Liver (tissue), 9 donors: ENCODE measurements around the gene FAM83D. TPM values are rescaled to one million over a fixed set of nuclear protein-coding genes. Genes with fewer than 3 reads are reported as not detected.
A peak's percentile ranks its signal among the peaks of the same experiment; 100 is the strongest.

Source experiments
- DNase-seq: peaks from one replicate; pipeline ENCODE4 v3.0.0-alpha.2; 2017; ENCODE audit warnings: low spot score
- H3K27ac ChIP-seq, 2 donors: one replicate each; pipeline ENCODE4 v1.7.0; 2013; ENCODE audit warnings: inconsistent platforms in 2 of 2, low read length in 2 of 2, control low read depth in 1 of 2, low read depth in 1 of 2, mild to moderate bottlenecking in 1 of 2
- H3K27me3 ChIP-seq, 4 donors: one replicate each; pipeline versions ENCODE4 v1.6.1 to v1.7.0; 2013; ENCODE audit warnings: low read length in 3 of 4, inconsistent platforms in 1 of 4, mild to moderate bottlenecking in 1 of 4, moderate library complexity in 1 of 4; ENCODE audit not compliant: control insufficient read depth in 4 of 4, insufficient read depth in 4 of 4
- H3K36me3 ChIP-seq, 4 donors: one replicate each; pipeline versions ENCODE4 v1.6.1 to v1.7.0; 2013; ENCODE audit warnings: low read length in 3 of 4, mild to moderate bottlenecking in 3 of 4, low read depth in 1 of 4, moderate library complexity in 1 of 4; ENCODE audit not compliant: control insufficient read depth in 4 of 4, insufficient read depth in 3 of 4
- H3K4me1 ChIP-seq, 4 donors: one replicate each; pipeline versions ENCODE4 v1.6.1 to v1.7.0; 2013; ENCODE audit warnings: low read length in 3 of 4, mild to moderate bottlenecking in 3 of 4, moderate library complexity in 1 of 4; ENCODE audit not compliant: control insufficient read depth in 4 of 4, insufficient read depth in 4 of 4
- H3K4me3 ChIP-seq, 3 donors: one replicate each; pipeline versions ENCODE4 v1.6.1 to v1.7.0; 2013; ENCODE audit warnings: low read length in 3 of 3, control low read depth in 1 of 3, low read depth in 1 of 3, mild to moderate bottlenecking in 1 of 3
- H3K9ac ChIP-seq, 2 donors: one replicate each; pipeline ENCODE4 v1.7.0; 2013; ENCODE audit warnings: low read length in 2 of 2, mild to moderate bottlenecking in 2 of 2, moderate library complexity in 2 of 2, control low read depth in 1 of 2, low read depth in 1 of 2
- H3K9me3 ChIP-seq, 4 donors: one replicate each; pipeline versions ENCODE4 v1.6.1 to v1.7.0; 2013; ENCODE audit warnings: low read length in 3 of 4; ENCODE audit not compliant: control insufficient read depth in 4 of 4
- ATF3 ChIP-seq: IDR thresholded peaks from 2 replicates; pipeline ENCODE4 v1.6.1; 2016; ENCODE audit warnings: antibody characterized with exemption
- CTCF ChIP-seq: fragments of 150-350 bp; IDR thresholded peaks from 2 replicates; pipeline ENCODE4 v1.5.1; 2017; ENCODE audit warnings: improper control_type of control experiment, low read depth, low read length; ENCODE audit not compliant: missing input control
- EGR1 ChIP-seq, 2 donors: IDR thresholded peaks; 2 replicates each; pipeline ENCODE4 v1.6.1; 2016 to 2018; ENCODE audit warnings: antibody characterized with exemption in 2 of 2, low read depth in 2 of 2
- FOXA1 ChIP-seq: IDR thresholded peaks from 2 replicates; pipeline ENCODE4 v1.6.1; 2016; ENCODE audit warnings: antibody characterized with exemption
- FOXA2 ChIP-seq: IDR thresholded peaks from 2 replicates; pipeline ENCODE4 v1.6.1; 2016; ENCODE audit warnings: antibody characterized with exemption
- GABPA ChIP-seq, 2 donors: IDR thresholded peaks in 1 of 2; conservative IDR thresholded peaks in 1 of 2; 2 replicates each; pipeline ENCODE4 v1.6.1; 2016; ENCODE audit warnings: antibody characterized with exemption in 2 of 2, mild to moderate bottlenecking in 1 of 2, moderate library complexity in 1 of 2
- HNF4A ChIP-seq, 2 donors: conservative IDR thresholded peaks; 2 replicates each; pipeline ENCODE4 v1.6.1; 2016; ENCODE audit warnings: antibody characterized with exemption in 2 of 2, mild to moderate bottlenecking in 2 of 2
- HNF4G ChIP-seq: IDR thresholded peaks from 2 replicates; pipeline ENCODE4 v1.6.1; 2016; ENCODE audit warnings: antibody characterized with exemption
- JUND ChIP-seq, 2 donors: IDR thresholded peaks; 2 replicates each; pipeline ENCODE4 v1.6.1; 2016; ENCODE audit warnings: antibody characterized with exemption in 2 of 2
- MAX ChIP-seq: IDR thresholded peaks from 2 replicates; pipeline ENCODE4 v1.6.1; 2016; ENCODE audit warnings: antibody characterized with exemption
- NR2F2 ChIP-seq: IDR thresholded peaks from 2 replicates; pipeline ENCODE4 v1.6.1; 2016; ENCODE audit warnings: antibody characterized with exemption
- RAD21 ChIP-seq, 2 donors: IDR thresholded peaks; 2 replicates each; pipeline ENCODE4 v1.6.1; 2016; ENCODE audit warnings: antibody characterized with exemption in 2 of 2, mild to moderate bottlenecking in 2 of 2
- REST ChIP-seq: IDR thresholded peaks from 2 replicates; pipeline ENCODE4 v1.6.1; 2016; ENCODE audit warnings: antibody characterized with exemption, mild to moderate bottlenecking
- RXRA ChIP-seq, 2 donors: IDR thresholded peaks; 2 replicates each; pipeline ENCODE4 v1.6.1; 2017 to 2018; ENCODE audit warnings: antibody characterized with exemption in 2 of 2, mild to moderate bottlenecking in 1 of 2
- SP1 ChIP-seq: IDR thresholded peaks from 2 replicates; pipeline ENCODE4 v1.6.1; 2018; ENCODE audit warnings: antibody characterized with exemption, mild to moderate bottlenecking
- TAF1 ChIP-seq: conservative IDR thresholded peaks from 2 replicates; pipeline ENCODE4 v1.6.1; 2016; ENCODE audit warnings: antibody characterized with exemption, mild to moderate bottlenecking
- YY1 ChIP-seq: IDR thresholded peaks from 2 replicates; pipeline ENCODE4 v1.6.1; 2016; ENCODE audit warnings: antibody characterized with exemption, mild to moderate bottlenecking
- ZBTB33 ChIP-seq: IDR thresholded peaks from 2 replicates; pipeline ENCODE4 v1.6.1; 2016; ENCODE audit warnings: antibody characterized with exemption
- WGBS: extraction: QIAGEN DNeasy Blood & Tissue Kit; methylation state at CpG from one replicate; pipeline ENCODE4 v1.1.7; 2013; 5-methylcytosine and 5-hydroxymethylcytosine counted together
- polyA plus RNA-seq, 2 donors: library from polyadenylated mRNA; stranded (reverse) in 1 of 2; unstranded in 1 of 2; fragments of 200-250 nt in 1 of 2; fragments of >200 nt in 1 of 2; fragmentation: Nextera tagmentation in 1 of 2; extraction: Ambion mirVana in 1 of 2; gene quantifications; one replicate each; pipeline versions ENCODE4 v1.2.1 to v1.2.3, GENCODE V29; 2013 to 2015
- total RNA-seq, 2 donors: library from RNA; depleted of rRNA; stranded (reverse); fragments of >200 nt; gene quantifications; one replicate each; pipeline ENCODE4 v1.2.3, GENCODE V29; 2014
- donor health status: healthy.
- donor health status: healthy.
- donor health status: healthy.
- donor health status: healthy.
- donor health status: healthy.

The FAM83D gene
- total and polyA plus RNA-seq, 4 donors = 1.1 to 28.2 (median 2.7) TPM

GRCh38 chr20:38926934-38927616 is 858 bp downstream of the FAM83D start:
- Histone ChIP-seq H3K9ac (no peak overlapping the region), H3K9me3 (no peaks in the 10 kb centered on the region), H3K27me3 (no peaks in the 10 kb centered on the region), H3K4me1 (peaks cover 2 to 17% (median 9%) of the 10 kb centered on the region in 4 donors), H3K27ac (no peak overlapping the region), H3K4me3 (peak overlapping the region; percentile 49 to 60 (median 51)), H3K36me3 (no peaks in the 10 kb centered on the region)
- DNase-seq = no peak
- TF ChIP-seq YY1 (no peak), RAD21 (IDR thresholded peaks at IDR 0.05) (no peak), EGR1 (IDR thresholded peaks at IDR 0.05; ENCODE audit: low read depth in 2 of 2) (no peak), NR2F2 (no peak), FOXA2 (no peak), FOXA1 (no peak), RXRA (IDR thresholded peaks at IDR 0.05) (no peak), REST (no peak), MAX (no peak), SP1 (no peak), ZBTB33 (no peak), HNF4G (no peak), TAF1 (no peak), HNF4A (conservative IDR thresholded peaks at IDR 0.05) (no peak), ATF3 (no peak), GABPA (IDR thresholded peaks at IDR 0.05 in 1 of 2, conservative IDR thresholded peaks at IDR 0.05 in 1 of 2) (no peak), JUND (IDR thresholded peaks at IDR 0.05) (no peak), CTCF (no peak)
- WGBS = 12% methylated on average over 27 of the region's 27 CpGs
